ENCODE measurements around the gene SUCO.
"Not testable (repeated sequence)": the region's sequence is repeated elsewhere in the genome, so short reads cannot be mapped to it uniquely, and the experiment has no call there.

Gene SUCO

GRCh38 chr1:172532700-172533512 lies at the start of gene SUCO:
Gene SUCO, plus strand, starts transcription at chr1:172533150. Its CDS starts 286 bp downstream, at chr1:172533436.
- peak; percentile 100 for DNase-seq

GRCh38 chr1:172483448-172483847 lies 49.5 kb upstream of the SUCO start:
- no peak for DNase-seq

- no peak for DNase-seq
These were observed 48.7 kb upstream of the SUCO start for GRCh38 chr1:172484252-172484651.

- no peak for DNase-seq
These were observed 47.3 kb upstream of the SUCO start for GRCh38 chr1:172485626-172486025.

- no peak for DNase-seq
These were observed 46.0 kb upstream of the SUCO start for GRCh38 chr1:172486805-172487454.

- no peak for DNase-seq
These were observed 45.4 kb upstream of the SUCO start for GRCh38 chr1:172487550-172487949.

GRCh38 chr1:172488393-172488792 lies 44.6 kb upstream of the SUCO start:
- no peak for DNase-seq

- DNase-seq, result no peak
These were observed 43.1 kb upstream of the SUCO start for GRCh38 chr1:172489847-172490246.

GRCh38 chr1:172492421-172492820 lies 40.5 kb upstream of the SUCO start:
- DNase-seq, result no peak

GRCh38 chr1:172494166-172494565 lies 38.8 kb upstream of the SUCO start:
- DNase-seq, result no peak

- DNase-seq, result not testable (repeated sequence)
These were observed 36.8 kb upstream of the SUCO start for GRCh38 chr1:172496127-172496526.

GRCh38 chr1:172496678-172497077 lies 36.3 kb upstream of the SUCO start:
- no peak for DNase-seq

- no peak for DNase-seq
These were observed 35.7 kb upstream of the SUCO start for GRCh38 chr1:172497230-172497629.

GRCh38 chr1:172498857-172499256 lies 34.1 kb upstream of the SUCO start:
- no peak for DNase-seq

- peak; percentile 4 for DNase-seq
These were observed 33.3 kb upstream of the SUCO start for GRCh38 chr1:172499636-172500141.

GRCh38 chr1:172500207-172500606 lies 32.7 kb upstream of the SUCO start:
- DNase-seq, result no peak

- DNase-seq, result no peak
These were observed 25.2 kb upstream of the SUCO start for GRCh38 chr1:172507741-172508140.

- DNase-seq, result no peak
These were observed 22.5 kb upstream of the SUCO start for GRCh38 chr1:172510479-172510878.

GRCh38 chr1:172512591-172512990 lies 20.4 kb upstream of the SUCO start:
- DNase-seq, result no peak

- no peak for DNase-seq
These were observed 19.5 kb upstream of the SUCO start for GRCh38 chr1:172513479-172513878.

- no peak for DNase-seq
These were observed 18.8 kb upstream of the SUCO start for GRCh38 chr1:172514108-172514507.

GRCh38 chr1:172515436-172515835 lies 17.5 kb upstream of the SUCO start:
- no peak for DNase-seq

- DNase-seq, result no peak
These were observed 17.0 kb upstream of the SUCO start for GRCh38 chr1:172515927-172516326.

- no peak for DNase-seq
These were observed 15.9 kb upstream of the SUCO start for GRCh38 chr1:172517081-172517480.
